HG03565 (cell line): ENCODE data around the gene MMD.

Experiments
- ATAC-seq: cut with Tn5 transposase; IDR thresholded peaks from one replicate; pipeline ENCODE4 v1.9.1; 2021; ENCODE audit warnings: mild to moderate bottlenecking, moderate library complexity; ENCODE audit not compliant: unreplicated experiment

MMD gene

GRCh38 chr17:55354010-55354409, 67.6 kb downstream of the MMD start:
- no peak for ATAC-seq

GRCh38 chr17:55351226-55351625, 70.4 kb downstream of the MMD start:
- ATAC-seq = no peak

GRCh38 chr17:55350825-55351205, 70.8 kb downstream of the MMD start:
- no peak for ATAC-seq

GRCh38 chr17:55348749-55349354, 72.8 kb downstream of the MMD start:
- peak; percentile 67 for ATAC-seq

GRCh38 chr17:55347341-55347740, 74.3 kb downstream of the MMD start:
- ATAC-seq = no peak

GRCh38 chr17:55346658-55347057, 75.0 kb downstream of the MMD start:
- no peak for ATAC-seq

- no peak for ATAC-seq
Measured at GRCh38 chr17:55345132-55345531, 76.5 kb downstream of the MMD start.

- ATAC-seq = no peak
Measured at GRCh38 chr17:55344514-55344997, 77.1 kb downstream of the MMD start.

GRCh38 chr17:55343900-55344513, 77.6 kb downstream of the MMD start:
- no peak for ATAC-seq

GRCh38 chr17:55342800-55343585, 78.6 kb downstream of the MMD start:
- no peak for ATAC-seq
